ENCODE measurements around the gene APOF.
"Not testable (repeated sequence)": the region's sequence is repeated elsewhere in the genome, so short reads cannot be mapped to it uniquely, and the experiment has no call there.

The APOF gene

GRCh38 chr12:56373515-56373914, 10.9 kb upstream of the APOF start:
- no peak for DNase-seq

- no peak for DNase-seq
These were observed 4.3 kb upstream of the APOF start for GRCh38 chr12:56366948-56367347.

- no peak for DNase-seq
These were observed 1.0 kb downstream of the APOF start for GRCh38 chr12:56361487-56362129.

- DNase-seq, result peak; percentile 87
These were observed 2.5 kb downstream of the APOF start, which contains the start of gene STAT2 for GRCh38 chr12:56359851-56360767. STAT2 (minus strand) TSS chr12:56360107; CDS start chr12:56356571, 3,536 bp downstream.

- DNase-seq, result peak; percentile 23
These were observed 3.7 kb downstream of the APOF start for GRCh38 chr12:56358836-56359532.

- DNase-seq, result no peak
These were observed 11.3 kb downstream of the APOF start for GRCh38 chr12:56351325-56351724.

GRCh38 chr12:56350662-56351061, 12.0 kb downstream of the APOF start:
- DNase-seq, result no peak

GRCh38 chr12:56348776-56349175, 13.9 kb downstream of the APOF start:
- no peak for DNase-seq

GRCh38 chr12:56347255-56347654, 15.4 kb downstream of the APOF start:
- not testable (repeated sequence) for DNase-seq

GRCh38 chr12:56346675-56347074, 16.0 kb downstream of the APOF start:
- no peak for DNase-seq

- not testable (repeated sequence) for DNase-seq
These were observed 20.4 kb downstream of the APOF start for GRCh38 chr12:56342290-56342689.

GRCh38 chr12:56341616-56342015, 21.0 kb downstream of the APOF start:
- DNase-seq, result no peak

GRCh38 chr12:56339158-56339422, 23.6 kb downstream of the APOF start:
- DNase-seq, result no peak

GRCh38 chr12:56338308-56339157, 24.1 kb downstream of the APOF start, which contains the start of gene IL23A:
IL23A (plus strand) TSS chr12:56338884; CDS start chr12:56339045, 161 bp downstream.
- DNase-seq, result no peak

- no peak for DNase-seq
These were observed 24.9 kb downstream of the APOF start for GRCh38 chr12:56337753-56338251.

GRCh38 chr12:56336361-56337167, 26.1 kb downstream of the APOF start:
- DNase-seq, result no peak

- not testable (repeated sequence) for DNase-seq
These were observed 27.1 kb downstream of the APOF start for GRCh38 chr12:56335527-56335926.

- no peak for DNase-seq
These were observed 28.2 kb downstream of the APOF start for GRCh38 chr12:56334490-56334793.

- DNase-seq, result peak; percentile 95
These were observed 28.8 kb downstream of the APOF start, which contains the start of gene PAN2 for GRCh38 chr12:56333679-56334489. PAN2 (minus strand) TSS chr12:56334000; CDS start chr12:56333094, 906 bp downstream.

- DNase-seq, result no peak
These were observed 29.4 kb downstream of the APOF start for GRCh38 chr12:56333197-56333678.
